Trophoblast cell (in vitro differentiated cells and primary cell): ENCODE measurements around the gene TMEM235.
A peak's percentile ranks its signal among the peaks of the same experiment; 100 is the strongest.

Experiments
- DNase-seq, 2 donors: peaks; one replicate each; pipeline ENCODE4 v3.0.0-alpha.2; 2016
- H2AFZ ChIP-seq: 2 replicates; pipeline ENCODE4 v1.6.1; 2013; ENCODE audit warnings: low read length, moderate library complexity, mild to moderate bottlenecking; ENCODE audit not compliant: insufficient read depth, poor library complexity
- H2AK5ac ChIP-seq: 2 replicates; pipeline ENCODE4 v1.6.1; 2013; ENCODE audit warnings: mild to moderate bottlenecking, low read length
- H2BK120ac ChIP-seq: 2 replicates; pipeline ENCODE4 v1.6.1; 2013; ENCODE audit warnings: low read length, mild to moderate bottlenecking, moderate library complexity; ENCODE audit not compliant: insufficient read depth, poor library complexity
- H2BK12ac ChIP-seq: 2 replicates; pipeline ENCODE4 v1.6.1; 2013; ENCODE audit warnings: mild to moderate bottlenecking, low read length, moderate library complexity
- H2BK5ac ChIP-seq: 2 replicates; pipeline ENCODE4 v1.6.1; 2013; ENCODE audit warnings: low read length, low read depth, moderate library complexity, mild to moderate bottlenecking; ENCODE audit not compliant: poor library complexity
- H3K14ac ChIP-seq: 2 replicates; pipeline ENCODE4 v1.6.1; 2013; ENCODE audit warnings: mild to moderate bottlenecking, low read length
- H3K18ac ChIP-seq: 2 replicates; pipeline ENCODE4 v1.6.1; 2013; ENCODE audit warnings: mild to moderate bottlenecking, low read length
- H3K23ac ChIP-seq: 2 replicates; pipeline ENCODE4 v1.6.1; 2013; ENCODE audit warnings: low read length
- H3K27ac ChIP-seq: 2 replicates; pipeline ENCODE4 v1.5.1; 2013; ENCODE audit warnings: low read depth, mild to moderate bottlenecking, inconsistent platforms, low read length, moderate library complexity
- H3K27me3 ChIP-seq: 2 replicates; pipeline ENCODE4 v1.6.1; 2013; ENCODE audit warnings: inconsistent platforms, mild to moderate bottlenecking, low read length, moderate library complexity; ENCODE audit not compliant: insufficient read depth
- H3K36me3 ChIP-seq, 2 experiments: 1 replicate in 1 of 2; 2 replicates in 1 of 2; pipeline ENCODE4 v1.6.1; 2013; ENCODE audit warnings: low read length in 2 of 2, mild to moderate bottlenecking in 2 of 2, moderate library complexity in 1 of 2; ENCODE audit not compliant: insufficient read depth in 2 of 2, control insufficient read depth in 1 of 2
- H3K4ac ChIP-seq: 2 replicates; pipeline ENCODE4 v1.6.1; 2013; ENCODE audit warnings: low read depth, mild to moderate bottlenecking, low read length, moderate library complexity
- H3K4me1 ChIP-seq, 2 experiments: 1 replicate in 1 of 2; 2 replicates in 1 of 2; pipeline ENCODE4 v1.6.1; 2013; ENCODE audit warnings: low read length in 2 of 2, mild to moderate bottlenecking in 2 of 2, moderate library complexity in 1 of 2; ENCODE audit not compliant: insufficient read depth in 2 of 2, control insufficient read depth in 1 of 2
- H3K4me2 ChIP-seq: 2 replicates; pipeline ENCODE4 v1.6.1; 2013; ENCODE audit warnings: inconsistent platforms, mild to moderate bottlenecking, low read length, moderate library complexity
- H3K4me3 ChIP-seq: 2 replicates; pipeline ENCODE4 v1.5.1; 2013; ENCODE audit warnings: mild to moderate bottlenecking, low read depth, low read length, inconsistent platforms
- H3K79me1 ChIP-seq: one replicate; pipeline ENCODE4 v1.6.1; 2013; ENCODE audit warnings: low read length
- H3K79me2 ChIP-seq: 2 replicates; pipeline ENCODE4 v1.6.1; 2013; ENCODE audit warnings: low read length, mild to moderate bottlenecking; ENCODE audit not compliant: control insufficient read depth, insufficient read depth, poor library complexity
- H3K9ac ChIP-seq: 2 replicates; pipeline ENCODE4 v1.6.1; 2013; ENCODE audit warnings: mild to moderate bottlenecking, low read length
- H3K9me3 ChIP-seq: 2 replicates; pipeline ENCODE4 v1.6.1; 2013; ENCODE audit warnings: low read depth, mild to moderate bottlenecking, control low read depth, inconsistent platforms, low read length; ENCODE audit not compliant: insufficient read depth
- H4K12ac ChIP-seq: 2 replicates; pipeline ENCODE4 v1.6.1; 2013; ENCODE audit warnings: low read depth, mild to moderate bottlenecking, low read length, moderate library complexity
- H4K8ac ChIP-seq: 2 replicates; pipeline ENCODE4 v1.6.1; 2013; ENCODE audit warnings: low read depth, mild to moderate bottlenecking, low read length, moderate library complexity
- H4K91ac ChIP-seq: one replicate; pipeline ENCODE4 v1.6.1; 2013; ENCODE audit warnings: low read depth, mild to moderate bottlenecking, low read length, moderate library complexity
- WGBS: extraction: QIAGEN DNeasy Blood & Tissue Kit; methylation state at CpG from one replicate; pipeline ENCODE4 v1.1.7; 2013; ENCODE audit warnings: missing lambda C conversion rate; ENCODE audit not compliant: insufficient read length, insufficient coverage; ENCODE audit errors: extremely low coverage; 5-methylcytosine and 5-hydroxymethylcytosine counted together

TMEM235 gene

DNA sequence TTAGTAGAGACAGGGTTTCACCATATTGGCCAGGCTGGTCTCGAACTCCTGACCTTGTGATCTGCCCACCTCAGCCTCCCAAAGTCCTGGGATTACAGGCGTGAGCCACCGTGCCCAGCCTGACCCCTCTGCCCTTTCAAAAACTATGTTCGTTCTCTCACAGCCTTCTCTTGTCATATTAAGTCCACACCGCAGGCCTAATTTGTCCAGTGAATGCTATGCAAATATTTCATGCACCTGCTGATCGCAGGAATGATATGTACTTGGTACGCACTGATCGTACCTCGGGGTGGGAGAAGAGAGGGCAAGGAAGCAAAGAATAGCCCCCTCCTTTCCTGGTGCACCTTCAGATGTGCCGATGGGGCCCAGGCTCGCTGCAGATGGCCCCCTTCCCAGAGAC is 20.4 kb upstream of the TMEM235 start:
- H3K18ac ChIP-seq = no peak overlapping the region
- no peak overlapping the region for H3K27ac ChIP-seq
- no peak overlapping the region for H2AFZ ChIP-seq
- no peak overlapping the region for H3K9ac ChIP-seq
- H3K4me2 ChIP-seq = no peak overlapping the region
- no peak overlapping the region for H4K8ac ChIP-seq
- peaks cover 4% of the 10 kb centered on the region for H3K79me1 ChIP-seq
- no peak overlapping the region for H4K12ac ChIP-seq
- no peak overlapping the region for H2AK5ac ChIP-seq
- H4K91ac ChIP-seq = no peak overlapping the region
- H3K4me1 ChIP-seq = peaks cover 5 to 6% of the 10 kb centered on the region in 2 experiments
- no peaks in the 10 kb centered on the region for H3K36me3 ChIP-seq
- no peak overlapping the region for H3K4ac ChIP-seq
- no peaks in the 10 kb centered on the region for H3K9me3 ChIP-seq
- no peak overlapping the region for H2BK12ac ChIP-seq
- peaks cover 7% of the 10 kb centered on the region for H3K79me2 ChIP-seq
- H3K23ac ChIP-seq = no peak overlapping the region
- H3K14ac ChIP-seq = no peak overlapping the region
- peak in 1 of 2 donors; percentile 46 for DNase-seq
- H3K27me3 ChIP-seq = no peaks in the 10 kb centered on the region
- H3K4me3 ChIP-seq = no peak overlapping the region
- H2BK5ac ChIP-seq = no peak overlapping the region
- H2BK120ac ChIP-seq = no peak overlapping the region
- WGBS = no CpG with 5 or more reads among the region's 11 CpGs

DNA sequence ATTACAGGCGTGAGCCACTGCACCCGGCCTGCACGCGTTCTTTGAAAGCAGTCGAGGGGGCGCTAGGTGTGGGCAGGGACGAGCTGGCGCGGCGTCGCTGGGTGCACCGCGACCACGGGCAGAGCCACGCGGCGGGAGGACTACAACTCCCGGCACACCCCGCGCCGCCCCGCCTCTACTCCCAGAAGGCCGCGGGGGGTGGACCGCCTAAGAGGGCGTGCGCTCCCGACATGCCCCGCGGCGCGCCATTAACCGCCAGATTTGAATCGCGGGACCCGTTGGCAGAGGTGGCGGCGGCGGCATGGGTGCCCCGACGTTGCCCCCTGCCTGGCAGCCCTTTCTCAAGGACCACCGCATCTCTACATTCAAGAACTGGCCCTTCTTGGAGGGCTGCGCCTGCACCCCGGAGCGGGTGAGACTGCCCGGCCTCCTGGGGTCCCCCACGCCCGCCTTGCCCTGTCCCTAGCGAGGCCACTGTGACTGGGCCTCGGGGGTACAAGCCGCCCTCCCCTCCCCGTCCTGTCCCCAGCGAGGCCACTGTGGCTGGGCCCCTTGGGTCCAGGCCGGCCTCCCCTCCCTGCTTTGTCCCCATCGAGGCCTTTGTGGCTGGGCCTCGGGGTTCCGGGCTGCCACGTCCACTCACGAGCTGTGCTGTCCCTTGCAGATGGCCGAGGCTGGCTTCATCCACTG is 17.3 kb upstream of the TMEM235 start, which contains the start of gene BIRC5:
Gene BIRC5 (plus strand): TSS at position 238 of the 690 bp plus-strand sequence. CDS start 64 bp downstream, at position 302.
- Histone ChIP-seq H3K4me1 (peaks cover 5 to 6% of the 10 kb centered on the region in 2 experiments), H3K79me1 (peaks cover 4% of the 10 kb centered on the region), H3K27ac (no peak within 1 kb of the TSS), H3K36me3 (peaks cover 10 to 11% of the 10 kb centered on the region in 2 experiments), H3K23ac (no peak within 1 kb of the TSS), H3K14ac (peak within 1 kb of the TSS; percentile 82), H2BK12ac (no peak within 1 kb of the TSS), H3K9me3 (no peaks in the 10 kb centered on the region), H3K4ac (peak within 1 kb of the TSS; percentile 95), H3K27me3 (no peaks in the 10 kb centered on the region), H3K4me2 (peak within 1 kb of the TSS; percentile 45), H2BK120ac (peak within 1 kb of the TSS; percentile 8), H4K8ac (peak within 1 kb of the TSS; percentile 82), H3K79me2 (peaks cover 7% of the 10 kb centered on the region), H3K18ac (peak within 1 kb of the TSS; percentile 55), H2AFZ (peak within 1 kb of the TSS; percentile 87), H2BK5ac (peak within 1 kb of the TSS; percentile 63), H4K91ac (peak within 1 kb of the TSS; percentile 85), H2AK5ac (peak within 1 kb of the TSS; percentile 24), H3K9ac (peak within 1 kb of the TSS; percentile 45), H4K12ac (peak within 1 kb of the TSS; percentile 29), H3K4me3 (peak within 1 kb of the TSS; percentile 77)
- peak; percentile 83 to 93 for DNase-seq
- no CpG with 5 or more reads among the region's 60 CpGs for WGBS

DNA sequence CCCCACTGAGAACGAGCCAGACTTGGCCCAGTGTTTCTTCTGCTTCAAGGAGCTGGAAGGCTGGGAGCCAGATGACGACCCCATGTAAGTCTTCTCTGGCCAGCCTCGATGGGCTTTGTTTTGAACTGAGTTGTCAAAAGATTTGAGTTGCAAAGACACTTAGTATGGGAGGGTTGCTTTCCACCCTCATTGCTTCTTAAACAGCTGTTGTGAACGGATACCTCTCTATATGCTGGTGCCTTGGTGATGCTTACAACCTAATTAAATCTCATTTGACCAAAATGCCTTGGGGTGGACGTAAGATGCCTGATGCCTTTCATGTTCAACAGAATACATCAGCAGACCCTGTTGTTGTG is 16.7 kb upstream of the TMEM235 start:
- peaks cover 15% of the 10 kb centered on the region in 2 experiments for H3K36me3 ChIP-seq
- H2BK12ac ChIP-seq = no peak overlapping the region
- H3K23ac ChIP-seq = no peak overlapping the region
- H3K4me2 ChIP-seq = peak overlapping the region; percentile 45
- peaks cover 4% of the 10 kb centered on the region for H3K79me1 ChIP-seq
- H2BK5ac ChIP-seq = no peak overlapping the region
- peak overlapping the region; percentile 45 for H3K9ac ChIP-seq
- H3K18ac ChIP-seq = peak overlapping the region; percentile 55
- H3K27me3 ChIP-seq = no peaks in the 10 kb centered on the region
- peak overlapping the region; percentile 8 for H2BK120ac ChIP-seq
- H4K8ac ChIP-seq = peak overlapping the region; percentile 82
- H3K79me2 ChIP-seq = peaks cover 7% of the 10 kb centered on the region
- no peaks in the 10 kb centered on the region for H3K9me3 ChIP-seq
- H3K27ac ChIP-seq = no peak overlapping the region
- no peak overlapping the region for H2AK5ac ChIP-seq
- peak overlapping the region; percentile 87 for H2AFZ ChIP-seq
- H4K91ac ChIP-seq = peak overlapping the region; percentile 85
- peak overlapping the region; percentile 95 for H3K4ac ChIP-seq
- H3K14ac ChIP-seq = peak overlapping the region; percentile 82
- peak overlapping the region; percentile 77 for H3K4me3 ChIP-seq
- peak in 1 of 2 donors; percentile 7 for DNase-seq
- H3K4me1 ChIP-seq = peaks cover 5 to 6% of the 10 kb centered on the region in 2 experiments
- H4K12ac ChIP-seq = peak overlapping the region; percentile 29
- no CpG with 5 or more reads among the region's 5 CpGs for WGBS

DNA sequence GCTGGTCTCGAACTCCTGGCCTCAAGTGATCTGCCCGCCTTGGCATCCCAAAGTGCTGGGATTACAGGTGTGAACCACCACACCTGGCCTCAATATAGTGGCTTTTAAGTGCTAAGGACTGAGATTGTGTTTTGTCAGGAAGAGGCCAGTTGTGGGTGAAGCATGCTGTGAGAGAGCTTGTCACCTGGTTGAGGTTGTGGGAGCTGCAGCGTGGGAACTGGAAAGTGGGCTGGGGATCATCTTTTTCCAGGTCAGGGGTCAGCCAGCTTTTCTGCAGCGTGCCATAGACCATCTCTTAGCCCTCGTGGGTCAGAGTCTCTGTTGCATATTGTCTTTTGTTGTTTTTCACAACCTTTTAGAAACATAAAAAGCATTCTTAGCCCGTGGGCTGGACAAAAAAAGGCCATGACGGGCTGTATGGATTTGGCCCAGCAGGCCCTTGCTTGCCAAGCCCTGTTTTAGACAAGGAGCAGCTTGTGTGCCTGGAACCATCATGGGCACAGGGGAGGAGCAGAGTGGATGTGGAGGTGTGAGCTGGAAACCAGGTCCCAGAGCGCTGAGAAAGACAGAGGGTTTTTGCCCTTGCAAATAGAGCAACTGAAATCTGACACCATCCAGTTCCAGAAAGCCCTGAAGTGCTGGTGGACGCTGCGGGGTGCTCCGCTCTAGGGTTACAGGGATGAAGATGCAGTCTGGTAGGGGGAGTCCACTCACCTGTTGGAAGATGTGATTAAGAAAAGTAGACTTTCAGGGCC is 11.9 kb upstream of the TMEM235 start:
- Histone ChIP-seq H2AK5ac (no peak overlapping the region), H3K4me2 (no peak overlapping the region), H3K9me3 (no peaks in the 10 kb centered on the region), H3K36me3 (peaks cover 35 to 42% of the 10 kb centered on the region in 2 experiments), H3K79me2 (peaks cover 3% of the 10 kb centered on the region), H3K4ac (no peak overlapping the region), H3K27ac (no peak overlapping the region), H4K12ac (no peak overlapping the region), H3K27me3 (no peaks in the 10 kb centered on the region), H3K79me1 (no peaks in the 10 kb centered on the region), H2AFZ (no peak overlapping the region), H2BK120ac (no peak overlapping the region), H2BK12ac (no peak overlapping the region), H3K4me1 (peaks cover 4 to 5% of the 10 kb centered on the region in 2 experiments), H3K23ac (no peak overlapping the region), H4K91ac (no peak overlapping the region), H2BK5ac (no peak overlapping the region), H3K14ac (no peak overlapping the region), H4K8ac (no peak overlapping the region), H3K9ac (no peak overlapping the region), H3K4me3 (no peak overlapping the region), H3K18ac (no peak overlapping the region)
- no CpG with 5 or more reads among the region's 11 CpGs for WGBS
- DNase-seq = no peak
